Ovary (tissue), 3 donors: ENCODE data around the gene PIP4K2C.

Experiments used
- CTCF ChIP-seq, 3 donors: fragments of 450-650 bp in 2 of 3; fragments of 200-600 bp in 1 of 3; IDR thresholded peaks; one replicate each; pipeline versions ENCODE4 v1.5.1 to v1.8.0; 2016 to 2022; ENCODE audit warnings: antibody characterized with exemption in 3 of 3, mild to moderate bottlenecking in 1 of 3
- EP300 ChIP-seq: sonication (generic); formaldehyde crosslinking; IDR thresholded peaks from one replicate; pipeline ENCODE4 v1.6.1; 2017; ENCODE audit warnings: antibody characterized with exemption
- POLR2A ChIP-seq: fragments of 450-650 bp; IDR thresholded peaks from one replicate; pipeline ENCODE4 v1.6.1; 2017; ENCODE audit warnings: antibody characterized with exemption, mild to moderate bottlenecking, moderate library complexity
- donor health status: DM: no; HTN: no; CAD: no.

- TF ChIP-seq CTCF (IDR thresholded peaks at IDR 0.05) (no peak), EP300 (no peak), POLR2A (no peak)
Observed at GRCh38 chr12:57609781-57610553, 19.0 kb downstream of the PIP4K2C start.
